Stimulated activated CD4-positive, alpha-beta T cell treated with anti-CD3 and anti-CD28 coated beads, Interleukin-15, amount 100 ng/mL, for 48 hours (primary cell): Measurements from ENCODE around the gene HECTD4.

Experiments
- DNase-seq, 2 donors: peaks; one replicate each; pipeline ENCODE4 v3.0.0-alpha.2; 2020; ENCODE audit warnings: low read depth in 2 of 2

Gene HECTD4

GRCh38 chr12:112179341-112179740, 202.9 kb downstream of the HECTD4 start:
- no peak for DNase-seq

GRCh38 chr12:112178796-112179195, 203.4 kb downstream of the HECTD4 start:
- no peak for DNase-seq

- no peak for DNase-seq
These were observed 205.8 kb downstream of the HECTD4 start for GRCh38 chr12:112176321-112177010.

- no peak for DNase-seq
These were observed 206.7 kb downstream of the HECTD4 start for GRCh38 chr12:112175361-112176155.

DNA sequence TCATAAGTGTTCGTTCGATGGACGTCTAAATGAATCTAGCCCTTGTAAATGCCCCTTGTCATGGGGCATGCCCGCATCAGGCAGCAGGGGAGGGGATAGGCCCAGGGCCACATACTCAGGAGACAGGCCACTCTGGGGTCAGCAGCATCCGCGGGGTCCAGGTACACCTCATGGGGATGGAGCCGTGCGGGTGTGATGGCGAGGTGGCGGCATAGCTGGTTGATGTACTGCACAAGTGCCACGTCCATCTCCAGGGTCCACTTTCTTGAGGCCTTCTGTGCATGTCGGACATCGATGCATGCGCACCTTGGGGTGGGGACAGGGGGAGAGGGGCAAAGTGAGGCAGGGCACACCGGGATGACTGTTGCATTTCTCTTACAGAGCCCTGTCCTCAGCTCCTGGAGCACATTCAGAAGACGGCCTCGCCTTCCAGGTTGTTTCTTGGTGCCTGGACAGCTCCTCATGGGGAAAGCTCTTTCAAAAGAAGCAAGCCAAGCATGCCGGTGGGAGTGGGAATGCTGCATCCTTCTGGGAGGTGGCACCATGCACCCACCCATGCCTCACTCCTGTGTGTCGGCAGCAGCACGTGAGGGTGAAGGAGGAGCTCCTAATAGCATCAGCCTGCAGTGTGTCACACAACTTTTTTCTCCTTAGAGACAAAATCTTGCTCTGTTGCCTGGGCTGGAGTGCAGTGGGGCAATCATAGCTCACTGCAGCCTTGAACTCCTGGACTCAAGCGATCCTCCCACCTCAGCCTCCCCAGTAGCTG, 209.5 kb downstream of the HECTD4 start:
- DNase-seq, result no peak

GRCh38 chr12:112170971-112171596, 211.1 kb downstream of the HECTD4 start:
- no peak for DNase-seq

- peak in 1 of 2 donors; percentile 18 for DNase-seq
These were observed 211.9 kb downstream of the HECTD4 start for GRCh38 chr12:112170376-112170775.

DNA sequence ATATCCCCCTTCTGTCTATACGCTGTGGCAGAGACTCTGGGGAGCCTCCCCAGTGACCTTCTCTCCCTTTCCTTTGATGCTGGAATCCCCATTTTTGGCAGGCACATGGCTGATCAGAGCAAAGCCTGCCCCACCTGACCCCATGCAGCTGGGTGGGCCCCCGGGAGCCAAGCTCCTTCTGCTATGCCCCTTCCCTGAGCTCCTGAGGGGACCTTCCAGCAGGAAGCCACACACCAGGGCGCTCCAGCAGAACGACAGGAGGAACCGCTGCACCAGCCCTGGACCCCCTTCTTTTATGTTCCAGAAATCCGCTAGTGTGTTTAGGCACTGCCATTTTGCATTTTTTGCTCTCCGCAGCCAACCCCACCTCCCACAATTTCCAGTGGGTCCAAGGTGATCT, 212.3 kb downstream of the HECTD4 start:
- no peak for DNase-seq

DNA sequence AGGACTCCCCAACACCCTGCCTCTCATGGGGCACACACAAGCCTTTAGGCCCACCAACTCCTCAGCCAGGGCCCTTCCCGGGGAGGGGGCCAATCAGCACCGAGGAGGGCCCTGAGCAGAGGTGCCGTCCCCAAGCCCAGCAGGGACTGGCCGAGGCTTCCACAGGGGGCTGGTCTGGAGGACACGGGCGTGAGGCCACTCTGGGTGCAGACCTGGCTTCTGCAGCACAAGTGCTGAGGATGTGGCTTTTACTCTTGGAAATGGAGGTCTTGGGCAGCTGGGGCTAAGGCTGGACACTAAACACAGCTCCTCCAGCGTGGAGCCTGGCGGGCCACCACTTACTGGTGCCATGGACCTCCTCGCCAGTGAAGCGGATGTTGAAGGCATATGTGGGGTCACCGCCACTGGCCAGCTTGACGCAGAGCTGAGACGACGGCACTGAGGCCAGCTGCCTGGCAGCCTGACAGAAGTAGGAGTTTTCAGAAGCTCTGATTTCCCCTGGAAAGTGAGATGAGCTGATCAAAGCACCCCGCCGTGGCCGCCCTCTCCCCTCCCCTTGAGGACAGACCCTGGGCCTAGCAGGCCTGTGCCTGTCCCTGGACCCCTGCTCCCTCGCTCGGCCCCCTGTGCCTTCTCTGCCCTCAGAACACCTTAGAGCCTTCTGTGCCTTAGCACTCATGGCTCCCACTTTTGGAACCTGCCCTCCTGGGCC, 212.9 kb downstream of the HECTD4 start:
- DNase-seq, result no peak

DNA sequence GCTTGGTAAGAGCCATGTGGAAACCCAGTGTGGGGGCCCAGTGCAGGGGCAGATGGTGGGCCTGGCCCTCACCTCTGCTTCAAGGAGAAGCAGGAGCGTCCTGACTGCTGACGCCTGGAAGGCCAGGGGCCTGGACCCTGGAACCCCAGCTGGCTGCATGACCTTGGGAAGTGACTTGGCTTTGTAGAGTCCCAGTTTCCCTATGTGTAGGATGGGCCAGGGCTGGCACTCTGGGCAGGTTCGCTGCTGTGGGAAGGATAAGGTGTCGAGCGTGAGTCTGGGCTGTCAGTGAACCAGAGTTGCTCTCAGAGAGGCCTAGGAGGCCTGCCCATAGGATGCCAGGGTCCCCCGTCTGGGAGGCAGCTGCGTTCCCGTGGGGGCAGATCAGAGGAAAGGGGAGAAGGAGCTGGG, 213.7 kb downstream of the HECTD4 start:
- DNase-seq, result no peak

DNA sequence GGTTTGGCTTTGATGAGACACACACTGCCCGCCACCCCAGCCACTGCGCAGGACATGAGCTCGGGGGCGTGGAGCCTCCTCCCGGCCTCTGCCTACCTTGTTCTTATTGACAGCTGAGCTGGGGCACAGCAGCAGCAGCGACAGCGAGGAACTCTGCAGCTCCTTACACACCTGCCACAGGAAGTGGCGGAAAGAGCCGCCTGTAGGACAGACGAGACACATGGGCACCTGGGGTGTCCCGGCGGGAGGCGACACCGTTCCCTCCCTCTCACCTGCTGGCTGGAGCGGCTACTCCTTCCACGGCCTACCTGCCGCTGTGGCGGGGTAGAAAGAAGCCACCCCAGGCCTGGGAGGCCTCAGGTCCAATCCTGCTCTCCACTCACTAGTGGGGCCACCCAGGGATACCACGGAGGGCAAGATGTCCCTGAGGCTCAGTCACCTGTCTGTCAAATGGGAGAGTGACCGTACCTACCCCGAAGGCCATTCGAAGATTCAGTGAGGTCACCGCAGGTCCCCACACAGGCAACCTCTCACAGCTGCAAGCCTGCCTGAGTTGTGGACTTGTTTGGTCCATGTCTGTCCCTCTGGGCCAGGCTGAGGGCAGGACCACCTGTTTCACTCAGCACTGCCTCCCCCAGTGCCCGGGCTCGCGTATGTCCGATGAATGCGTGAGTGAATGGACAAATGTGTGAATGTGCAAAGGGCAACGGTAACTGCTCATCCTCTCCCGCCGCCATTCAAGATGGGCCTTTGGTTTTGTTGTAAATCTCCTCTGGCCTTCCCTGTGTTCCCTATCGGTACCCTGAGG, 214.3 kb downstream of the HECTD4 start:
- no peak for DNase-seq

DNA sequence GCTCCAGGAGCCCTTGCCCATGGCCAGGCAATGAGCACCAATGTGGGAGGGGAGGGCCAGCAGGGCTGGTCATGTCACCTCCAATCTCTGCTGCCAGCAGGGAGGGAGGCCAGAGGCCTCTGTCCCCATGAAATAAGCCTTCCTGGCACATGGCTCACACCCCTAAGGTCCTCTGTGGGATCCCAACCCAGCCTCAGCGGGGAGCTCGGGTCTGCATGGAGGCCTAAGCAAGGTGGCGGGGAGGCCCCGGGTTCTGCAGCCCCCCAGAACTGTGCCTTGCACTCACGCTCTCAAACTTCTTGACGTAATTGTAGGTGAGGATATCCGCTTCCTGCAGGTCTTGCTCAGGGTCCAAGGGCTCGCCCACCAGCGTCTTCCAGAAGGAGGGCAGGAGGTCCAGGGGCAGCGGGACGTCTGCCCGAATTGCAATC, 215.2 kb downstream of the HECTD4 start:
- no peak for DNase-seq

DNA sequence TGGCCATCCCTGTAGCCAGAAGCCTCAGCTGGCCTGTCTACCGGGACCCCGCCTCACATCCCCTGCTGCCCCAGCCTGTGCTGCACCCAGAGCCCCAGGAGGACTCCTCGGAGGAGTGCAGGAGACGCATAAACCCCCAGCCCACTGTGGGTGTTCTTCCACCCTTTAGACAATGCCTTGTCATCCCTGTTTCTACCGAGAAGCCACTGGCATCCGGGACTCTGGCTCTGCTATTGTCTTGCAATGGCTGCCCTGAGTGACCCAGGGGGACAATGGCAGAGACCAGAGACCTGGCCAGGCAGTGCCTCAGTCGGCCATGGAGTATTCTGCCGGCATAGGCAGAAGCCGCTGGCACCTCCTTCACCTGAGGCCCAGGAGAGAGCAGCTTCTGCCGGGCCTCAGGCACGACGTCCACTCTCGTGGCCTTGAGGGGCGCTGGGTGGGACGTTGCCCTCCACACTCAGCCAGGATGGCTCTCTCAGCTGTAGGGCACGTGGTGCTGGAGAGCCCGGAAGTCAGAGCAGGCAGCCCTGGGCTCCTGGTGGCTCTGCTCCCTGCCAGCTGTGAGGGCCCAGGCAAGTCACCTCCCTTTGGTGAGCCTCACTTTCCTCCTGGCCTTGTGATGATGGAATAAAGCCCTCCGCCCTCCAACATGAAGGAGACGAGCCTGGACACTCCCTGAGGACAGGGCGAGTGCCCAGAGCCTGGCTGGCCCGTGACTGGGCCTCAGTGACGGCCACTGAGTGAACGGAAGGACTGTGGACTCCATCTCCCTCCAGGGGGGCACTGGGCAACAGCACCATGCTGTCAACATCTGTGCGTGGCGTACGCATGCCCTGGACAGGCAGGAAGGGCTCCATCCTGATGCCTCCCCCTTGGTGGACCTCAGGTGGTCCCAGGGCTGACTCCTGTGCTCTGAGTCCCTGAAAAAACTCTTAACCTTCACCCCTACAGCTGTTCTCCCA, 215.9 kb downstream of the HECTD4 start:
- no peak for DNase-seq

GRCh38 chr12:112165624-112166023, 216.6 kb downstream of the HECTD4 start:
- DNase-seq, result no peak

GRCh38 chr12:112164011-112164660, 218.1 kb downstream of the HECTD4 start:
- DNase-seq, result no peak

- no peak for DNase-seq
These were observed 218.7 kb downstream of the HECTD4 start for GRCh38 chr12:112163471-112163991.

DNA sequence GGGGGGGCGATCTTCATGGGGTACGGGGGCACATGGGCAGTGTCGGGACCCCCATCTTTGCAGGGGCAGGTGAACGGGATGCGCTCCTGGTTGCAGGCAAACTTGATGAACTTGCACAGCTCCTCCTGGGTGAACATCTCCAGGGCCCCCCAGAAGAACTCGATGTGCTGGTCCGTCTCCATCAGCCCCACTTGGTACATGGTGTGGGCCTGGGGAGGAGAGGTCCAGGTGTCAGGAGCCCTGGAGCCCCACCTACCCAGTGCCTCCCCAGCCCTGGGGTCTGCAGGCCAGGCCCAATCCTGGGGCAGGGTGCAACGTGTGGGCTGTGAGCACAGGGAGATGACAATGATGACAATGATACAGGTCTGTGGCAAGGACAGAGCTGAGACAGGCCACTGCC, 219.2 kb downstream of the HECTD4 start:
- DNase-seq, result no peak

GRCh38 chr12:112162241-112162790, 219.9 kb downstream of the HECTD4 start:
- DNase-seq, result no peak
